ENCODE results near the gene KCTD14. TPM values are rescaled to one million over a fixed set of nuclear protein-coding genes. Genes with fewer than 3 reads are reported as not detected.
"Not testable (repeated sequence)": the region's sequence is repeated elsewhere in the genome, so short reads cannot be mapped to it uniquely, and the experiment has no call there.

Gene KCTD14
- polyA plus RNA-seq, 1 experiment: 1.8 TPM

- DNase-seq (ENCODE audit: low read depth): no peak
- Histone ChIP-seq H3K27me3 (ENCODE audit: control insufficient read depth, insufficient read depth, low read length) (no peaks in the 10 kb centered on the region), H3K4me3 (ENCODE audit: low read depth, low read length) (no peak overlapping the region), H3K36me3 (ENCODE audit: control insufficient read depth, insufficient read depth, low read length) (no peaks in the 10 kb centered on the region)
- TF ChIP-seq, protein P1, sequence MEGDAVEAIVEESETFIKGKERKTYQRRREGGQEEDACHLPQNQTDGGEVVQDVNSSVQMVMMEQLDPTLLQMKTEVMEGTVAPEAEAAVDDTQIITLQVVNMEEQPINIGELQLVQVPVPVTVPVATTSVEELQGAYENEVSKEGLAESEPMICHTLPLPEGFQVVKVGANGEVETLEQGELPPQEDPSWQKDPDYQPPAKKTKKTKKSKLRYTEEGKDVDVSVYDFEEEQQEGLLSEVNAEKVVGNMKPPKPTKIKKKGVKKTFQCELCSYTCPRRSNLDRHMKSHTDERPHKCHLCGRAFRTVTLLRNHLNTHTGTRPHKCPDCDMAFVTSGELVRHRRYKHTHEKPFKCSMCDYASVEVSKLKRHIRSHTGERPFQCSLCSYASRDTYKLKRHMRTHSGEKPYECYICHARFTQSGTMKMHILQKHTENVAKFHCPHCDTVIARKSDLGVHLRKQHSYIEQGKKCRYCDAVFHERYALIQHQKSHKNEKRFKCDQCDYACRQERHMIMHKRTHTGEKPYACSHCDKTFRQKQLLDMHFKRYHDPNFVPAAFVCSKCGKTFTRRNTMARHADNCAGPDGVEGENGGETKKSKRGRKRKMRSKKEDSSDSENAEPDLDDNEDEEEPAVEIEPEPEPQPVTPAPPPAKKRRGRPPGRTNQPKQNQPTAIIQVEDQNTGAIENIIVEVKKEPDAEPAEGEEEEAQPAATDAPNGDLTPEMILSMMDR (IDR thresholded peaks at IDR 0.05; ENCODE audit: insufficient read depth, low read depth, low read length): no peak
- ChIA-PET CTCF (no interaction called here), POLR2A (no interaction called here)
These were observed 38.8 kb upstream of the KCTD14 start for GRCh38 chr11:78061921-78062311.

DNA sequence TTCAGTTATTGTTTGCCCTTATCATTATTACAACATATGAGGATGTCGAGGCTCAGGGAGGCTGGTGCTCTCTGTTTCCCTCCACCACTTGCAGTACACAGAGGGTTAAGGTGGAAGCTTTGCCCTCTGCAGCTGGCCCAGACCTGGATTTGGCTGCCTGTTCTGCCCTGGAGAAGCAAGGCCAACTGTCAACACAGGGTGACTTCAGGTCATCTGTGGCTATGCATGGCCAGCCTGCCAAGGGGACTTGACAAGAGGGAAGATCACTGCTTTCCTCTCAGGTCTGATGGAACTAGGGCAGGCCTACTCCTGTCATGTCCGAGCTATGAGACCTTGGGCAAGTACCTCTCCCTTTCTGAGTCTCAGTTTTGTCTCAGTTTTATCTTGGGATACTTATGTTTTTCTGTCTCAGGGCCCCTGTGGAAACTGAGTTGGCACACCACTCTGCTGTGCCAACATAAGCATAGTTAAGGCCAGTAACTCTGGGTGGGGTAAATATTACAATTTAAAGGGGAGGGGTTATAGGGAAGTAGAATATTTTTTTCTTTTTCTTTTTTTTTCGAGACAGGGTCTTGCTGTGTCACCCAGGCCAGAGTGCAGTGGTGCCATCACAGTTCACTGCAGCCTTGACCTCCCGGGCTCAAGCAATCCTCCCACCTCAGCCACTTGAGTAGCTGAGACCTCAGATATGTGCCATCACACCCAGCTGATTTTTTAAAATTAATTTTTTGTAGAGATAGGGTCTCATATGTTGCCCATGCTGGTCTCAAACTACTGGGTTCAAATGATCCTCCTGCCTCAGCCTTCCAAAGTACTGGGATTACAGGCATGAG lies 38.2 kb upstream of the KCTD14 start:
- Histone ChIP-seq H3K4me3 (ENCODE audit: low read depth, low read length) (no peak overlapping the region), H3K27me3 (ENCODE audit: control insufficient read depth, insufficient read depth, low read length) (no peaks in the 10 kb centered on the region), H3K36me3 (ENCODE audit: control insufficient read depth, insufficient read depth, low read length) (no peaks in the 10 kb centered on the region)
- ChIA-PET CTCF (interaction anchor here (0.7 kb wide), 1 partner anchor 8 kb away, joined by 3 read pairs; no protein-coding TSS in a partner anchor), POLR2A (no interaction called here)
- DNase-seq (ENCODE audit: low read depth): no peak
- TF ChIP-seq, protein P1 (IDR thresholded peaks at IDR 0.05; ENCODE audit: insufficient read depth, low read depth, low read length): no peak

DNA sequence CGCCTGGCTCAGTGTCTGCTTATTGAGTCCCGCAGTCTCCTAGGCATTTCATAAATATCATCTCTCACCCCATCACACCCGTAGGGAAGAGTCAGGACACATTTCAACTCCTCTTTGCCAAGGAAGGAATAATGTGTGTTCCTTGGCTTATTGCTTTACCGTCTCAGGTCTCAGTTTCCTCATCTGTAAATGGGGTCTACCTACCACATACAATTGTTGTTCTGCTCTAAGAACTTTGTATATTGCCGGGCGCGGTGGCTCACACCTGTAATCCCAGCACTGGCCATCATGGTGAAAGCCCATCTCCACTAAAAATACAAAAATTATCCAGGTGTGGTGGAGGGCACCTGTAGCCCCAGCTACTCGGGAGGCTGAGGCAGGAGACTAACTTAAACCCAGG lies 37.5 kb upstream of the KCTD14 start:
- POLR2A ChIA-PET: no interaction called here
- CTCF ChIA-PET: interaction anchor here (0.7 to 2.1 kb wide), 2 partner anchors 8 to 14 kb away, joined by 3 to 6 read pairs; no protein-coding TSS in a partner anchor
- TF ChIP-seq, protein P1 (IDR thresholded peaks at IDR 0.05; ENCODE audit: insufficient read depth, low read depth, low read length): no peak

GRCh38 chr11:78059749-78060328 lies 36.8 kb upstream of the KCTD14 start:
- H3K36me3 ChIP-seq (ENCODE audit: control insufficient read depth, insufficient read depth, low read length); H3K27me3 ChIP-seq (ENCODE audit: control insufficient read depth, insufficient read depth, low read length); POLR2A ChIA-PET; DNase-seq (ENCODE audit: low read depth); H3K4me3 ChIP-seq (ENCODE audit: low read depth, low read length): not testable (repeated sequence)
- CTCF ChIA-PET: interaction anchor here (1.3 to 2.1 kb wide), 2 partner anchors 11 to 14 kb away, joined by 3 to 6 read pairs; no protein-coding TSS in a partner anchor

More for the DNA sequence above, 37.5 kb upstream of the KCTD14 start:
- DNase-seq (ENCODE audit: low read depth): no peak
- no peaks in the 10 kb centered on the region for H3K27me3 ChIP-seq (ENCODE audit: control insufficient read depth, insufficient read depth, low read length)
- no peak overlapping the region for H3K4me3 ChIP-seq (ENCODE audit: low read depth, low read length)
- no peaks in the 10 kb centered on the region for H3K36me3 ChIP-seq (ENCODE audit: control insufficient read depth, insufficient read depth, low read length)

DNA sequence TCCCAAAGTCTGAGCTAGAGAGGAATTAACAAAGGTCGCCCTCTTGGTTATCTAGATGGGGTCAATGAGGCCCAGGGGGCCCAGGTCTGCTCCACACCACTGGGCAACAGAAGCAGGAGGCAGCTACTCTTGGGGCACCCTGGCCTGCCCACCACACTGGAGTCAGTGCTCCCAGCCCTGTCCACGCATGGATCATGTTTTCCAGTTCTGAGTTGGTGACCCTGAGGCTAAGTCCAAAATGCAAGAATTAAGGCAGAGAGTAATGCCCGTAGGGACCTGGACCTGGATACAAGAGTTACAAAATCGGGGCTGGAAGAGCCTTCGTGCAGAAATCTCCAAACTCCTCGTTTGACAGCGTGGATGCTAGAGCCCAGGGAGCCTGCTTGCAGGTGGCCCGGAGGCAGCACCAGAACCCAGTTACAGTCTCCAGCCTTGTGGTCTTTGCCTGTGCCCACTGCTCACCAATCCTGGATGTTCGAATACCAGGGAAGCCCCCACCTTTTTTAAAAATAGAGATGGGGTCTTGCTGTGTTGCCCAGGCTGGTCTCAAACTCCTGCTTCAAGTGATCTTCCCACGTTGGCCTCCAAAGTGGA lies 34.5 kb upstream of the KCTD14 start:
- H3K27me3 ChIP-seq (ENCODE audit: control insufficient read depth, insufficient read depth, low read length): no peaks in the 10 kb centered on the region
- no peaks in the 10 kb centered on the region for H3K36me3 ChIP-seq (ENCODE audit: control insufficient read depth, insufficient read depth, low read length)
- DNase-seq (ENCODE audit: low read depth): no peak
- POLR2A ChIA-PET: no interaction called here
- CTCF ChIA-PET: interaction anchor here (0.6 kb wide), 1 partner anchor 494 kb away, joined by 3 read pairs; no protein-coding TSS in a partner anchor
- H3K4me3 ChIP-seq (ENCODE audit: low read depth, low read length): no peak overlapping the region
- TF ChIP-seq, protein P1 (IDR thresholded peaks at IDR 0.05; ENCODE audit: insufficient read depth, low read depth, low read length): no peak
